H1 (cell line): ENCODE data around the gene PRKD3. TPM values are rescaled to one million over a fixed set of nuclear protein-coding genes. Genes with fewer than 3 reads are reported as not detected.

Experiments
- CTCF ChIA-PET: fragments of 300-600 bp; sonication (Branson Sonifier 250); formaldehyde crosslinking; loops from one replicate; lab custom pipeline; 2021; ENCODE audit not compliant: partially characterized antibody; lab: Charles Lee
- POLR2A ChIA-PET: fragments of 300-600 bp; sonication (Branson Sonifier 250); formaldehyde crosslinking; loops from one replicate; lab custom pipeline; 2021; ENCODE audit warnings: inconsistent platforms; ENCODE audit not compliant: partially characterized antibody; lab: Charles Lee
- DNase-seq, 2 experiments: peaks; one replicate each; pipeline versions ENCODE4 v3.0.0 to v3.0.0-alpha.2; 2010 to 2022; ENCODE audit warnings: low spot score in 2 of 2, low read depth in 1 of 2, mixed read lengths in 1 of 2
- FAIRE-seq: peaks from 2 replicates; lab custom pipeline; 2011; peaks lifted over from hg19 to GRCh38; lab: Jason Lieb, UNC
- H2AFZ ChIP-seq: 2 replicates; pipeline ENCODE4 v1.8.1; 2012; ENCODE audit warnings: low read length, inconsistent platforms
- H2AK5ac ChIP-seq: 2 replicates; pipeline ENCODE4 v1.6.1; 2013; ENCODE audit warnings: low read depth, low read length
- H2BK120ac ChIP-seq: replicated peaks from 2 replicates; pipeline ENCODE3; 2013; ENCODE audit warnings: low read depth, low read length, inconsistent platforms
- H2BK12ac ChIP-seq: 2 replicates; pipeline ENCODE4 v1.6.1; 2013; ENCODE audit warnings: low read depth, low read length
- H2BK15ac ChIP-seq: 2 replicates; pipeline ENCODE4 v1.6.1; 2013; ENCODE audit warnings: low read length
- H2BK20ac ChIP-seq: 2 replicates; pipeline ENCODE4 v1.6.1; 2013; ENCODE audit warnings: low read length
- H2BK5ac ChIP-seq: 2 replicates; pipeline ENCODE4 v1.6.1; 2013; ENCODE audit warnings: low read depth, low read length
- H3K14ac ChIP-seq: 2 replicates; pipeline ENCODE4 v1.6.1; 2013; ENCODE audit warnings: inconsistent platforms; ENCODE audit not compliant: insufficient read length
- H3K18ac ChIP-seq: 2 replicates; pipeline ENCODE4 v1.6.1; 2013; ENCODE audit warnings: low read length; ENCODE audit errors: extremely low read depth
- H3K23ac ChIP-seq: 2 replicates; pipeline ENCODE4 v1.6.1; 2013; ENCODE audit warnings: inconsistent platforms; ENCODE audit not compliant: insufficient read length
- H3K23me2 ChIP-seq: 2 replicates; pipeline ENCODE4 v1.6.1; 2013; ENCODE audit warnings: low read depth, low read length
- H3K27ac ChIP-seq: 2 replicates; pipeline ENCODE4 v1.6.1; 2011; ENCODE audit warnings: low read depth, low read length, inconsistent platforms
- H3K27me3 ChIP-seq, 4 experiments: replicated peaks in 1 of 4; 1 replicate in 1 of 4; 2 replicates in 3 of 4; pipeline versions ENCODE4 v1.6.1 to v1.8.1; 2011 to 2013; ENCODE audit warnings: low read length in 3 of 4, mild to moderate bottlenecking in 3 of 4, inconsistent platforms in 2 of 4, mixed read lengths in 2 of 4, moderate library complexity in 1 of 4; ENCODE audit not compliant: control insufficient read depth in 3 of 4, insufficient read depth in 3 of 4; ENCODE audit errors: extremely low read depth in 1 of 4
- H3K36me3 ChIP-seq, 4 experiments: 2 replicates each; pipeline versions ENCODE4 v1.6.1 to v1.8.1; 2011 to 2013; ENCODE audit warnings: mild to moderate bottlenecking in 4 of 4, low read length in 3 of 4, moderate library complexity in 2 of 4, control low read depth in 1 of 4, inconsistent platforms in 1 of 4; ENCODE audit not compliant: insufficient read depth in 4 of 4, control insufficient read depth in 2 of 4
- H3K4ac ChIP-seq: replicated peaks from 2 replicates; pipeline ENCODE3; 2013; ENCODE audit warnings: low read length, low read depth, mixed read lengths, inconsistent platforms; ENCODE audit not compliant: insufficient read length
- H3K4me1 ChIP-seq, 4 experiments: replicated peaks in 1 of 4; 1 replicate in 1 of 4; 2 replicates in 3 of 4; pipeline versions ENCODE4 v1.6.1 to v1.8.1; 2011 to 2013; ENCODE audit warnings: low read length in 3 of 4, inconsistent platforms in 2 of 4, mixed read lengths in 1 of 4; ENCODE audit not compliant: insufficient read depth in 4 of 4, control insufficient read depth in 3 of 4
- H3K4me2 ChIP-seq, 2 experiments: 2 replicates each; pipeline versions ENCODE4 v1.6.1 to v1.8.1; 2011 to 2013; ENCODE audit warnings: low read depth in 2 of 2, low read length in 2 of 2, control low read depth in 1 of 2, inconsistent platforms in 1 of 2, mild to moderate bottlenecking in 1 of 2; ENCODE audit not compliant: insufficient read depth in 1 of 2
- H3K4me3 ChIP-seq, 4 experiments: fragments of 200-600, 300-600 bp in 1 of 4; sonication (generic), shearing (Covaris generic), sonication (Bioruptor Twin) in 1 of 4; 2 replicates each; pipeline versions ENCODE4 v1.5.1 to v1.8.1; 2011 to 2016; ENCODE audit warnings: low read length in 4 of 4, low read depth in 3 of 4, control low read depth in 2 of 4, inconsistent platforms in 2 of 4, mild to moderate bottlenecking in 2 of 4, mixed read lengths in 1 of 4, moderate library complexity in 1 of 4; ENCODE audit not compliant: insufficient read depth in 2 of 4; ENCODE audit errors: extremely low read depth in 1 of 4
- H3K56ac ChIP-seq: replicated peaks from 2 replicates; pipeline ENCODE3; 2013; ENCODE audit warnings: low read depth, mild to moderate bottlenecking, mixed read lengths, low read length, inconsistent platforms; ENCODE audit not compliant: insufficient read length
- H3K79me1 ChIP-seq: 2 replicates; pipeline ENCODE4 v1.6.1; 2013; ENCODE audit warnings: low read depth, low read length, control low read depth
- H3K79me2 ChIP-seq, 2 experiments: 2 replicates each; pipeline versions ENCODE4 v1.6.1 to v1.8.1; 2012 to 2013; ENCODE audit warnings: low read length in 2 of 2, mild to moderate bottlenecking in 2 of 2, inconsistent platforms in 1 of 2; ENCODE audit not compliant: insufficient read depth in 2 of 2, control insufficient read depth in 1 of 2
- H3K9ac ChIP-seq, 4 experiments: replicated peaks in 1 of 4; 1 replicate in 1 of 4; 2 replicates in 3 of 4; pipeline versions ENCODE4 v1.6.1 to v1.8.1; 2011 to 2013; ENCODE audit warnings: low read depth in 3 of 4, low read length in 3 of 4, control low read depth in 2 of 4, mild to moderate bottlenecking in 2 of 4, moderate library complexity in 2 of 4, inconsistent platforms in 1 of 4; ENCODE audit errors: extremely low read depth in 1 of 4
- H3K9me3 ChIP-seq, 2 experiments: 2 replicates each; pipeline versions ENCODE4 v1.6.1 to v1.8.1; 2012 to 2013; ENCODE audit warnings: mild to moderate bottlenecking in 2 of 2, moderate library complexity in 2 of 2, control low read depth in 1 of 2, inconsistent platforms in 1 of 2, low read depth in 1 of 2, low read length in 1 of 2, mixed read lengths in 1 of 2; ENCODE audit not compliant: insufficient read depth in 2 of 2
- H4K20me1 ChIP-seq, 2 experiments: replicated peaks in 1 of 2; 2 replicates each; pipeline versions ENCODE3 to v1.8.1; 2011 to 2013; ENCODE audit warnings: inconsistent platforms in 2 of 2, low read length in 2 of 2, mild to moderate bottlenecking in 1 of 2; ENCODE audit not compliant: insufficient read depth in 2 of 2, control insufficient read depth in 1 of 2
- H4K5ac ChIP-seq: 2 replicates; pipeline ENCODE4 v1.6.1; 2013; ENCODE audit warnings: low read length, low read depth, mixed read lengths, inconsistent platforms; ENCODE audit not compliant: insufficient read length
- H4K8ac ChIP-seq: 2 replicates; pipeline ENCODE4 v1.8.0; 2013; ENCODE audit warnings: mild to moderate bottlenecking, moderate library complexity, low read length, inconsistent platforms; ENCODE audit not compliant: insufficient read depth; ENCODE audit errors: extremely low read depth
- H4K91ac ChIP-seq: replicated peaks from 2 replicates; pipeline ENCODE3; 2013; ENCODE audit warnings: low read length, mixed read lengths, inconsistent platforms; ENCODE audit not compliant: insufficient read length
- CBX8 ChIP-seq: fragments of 300-800, 300-1000 bp; sonication (generic); IDR thresholded peaks from 2 replicates; pipeline ENCODE4 v1.7.1; 2016; ENCODE audit warnings: low read depth, low read length, borderline replicate concordance
- EGR1 ChIP-seq: IDR thresholded peaks from 2 replicates; pipeline ENCODE4 v1.6.1; 2011; ENCODE audit warnings: low read depth, low read length, borderline replicate concordance
- GTF2F1 ChIP-seq: IDR thresholded peaks from 2 replicates; pipeline ENCODE4 v1.6.1; 2012; ENCODE audit warnings: low read depth, low read length, improper control_type of control experiment, borderline replicate concordance
- JUN ChIP-seq: IDR thresholded peaks from 2 replicates; pipeline ENCODE4 v1.6.1; 2011; ENCODE audit warnings: low read depth, mild to moderate bottlenecking, improper control_type of control experiment, low read length
- NANOG ChIP-seq: IDR thresholded peaks from 2 replicates; pipeline ENCODE4 v1.6.1; 2011; ENCODE audit warnings: low read length, low read depth, mild to moderate bottlenecking, inconsistent platforms; ENCODE audit not compliant: insufficient read depth, poor library complexity, severe bottlenecking
- NRF1 ChIP-seq: IDR thresholded peaks from 2 replicates; pipeline ENCODE4 v1.6.1; 2011; ENCODE audit warnings: mild to moderate bottlenecking, low read depth, low read length, improper control_type of control experiment
- RBBP5 ChIP-seq: IDR thresholded peaks from 2 replicates; pipeline ENCODE4 v1.7.1; 2012; ENCODE audit warnings: low read depth, mild to moderate bottlenecking, inconsistent platforms, low read length, moderate library complexity, borderline replicate concordance
- RNF2 ChIP-seq: fragments of 200-900, 300-1000 bp; sonication (generic); IDR thresholded peaks from 2 replicates; pipeline ENCODE4 v1.7.1; 2016; ENCODE audit warnings: borderline replicate concordance, low read depth, mild to moderate bottlenecking, antibody characterized with exemption, low read length; ENCODE audit not compliant: poor library complexity, severe bottlenecking; ENCODE audit errors: missing control alignments
- SP4 ChIP-seq: IDR thresholded peaks from 2 replicates; pipeline ENCODE4 v1.6.1; 2012; ENCODE audit warnings: low read length, inconsistent platforms
- SUZ12 ChIP-seq: fragments of 200-600 bp; sonication (generic); IDR thresholded peaks from 2 replicates; pipeline ENCODE4 v1.6.1; 2012; ENCODE audit warnings: mild to moderate bottlenecking, inconsistent platforms, low read length, moderate library complexity, mixed read lengths
- YY1 ChIP-seq: IDR thresholded peaks from 2 replicates; pipeline ENCODE4 v1.6.1; 2011; ENCODE audit warnings: low read depth, mild to moderate bottlenecking, low read length
- WGBS, 2 experiments: shearing (Covaris generic) in 1 of 2; methylation state at CpG; one replicate each; pipeline versions ENCODE4 v1.1.6 to v1.1.7; 2013 to 2015; ENCODE audit warnings: low lambda C conversion rate in 2 of 2, mixed read lengths in 2 of 2, inconsistent platforms in 1 of 2, low coverage in 1 of 2, missing lambda C conversion rate in 1 of 2; ENCODE audit not compliant: insufficient replicate concordance in 2 of 2, insufficient coverage in 1 of 2, insufficient read length in 1 of 2; ENCODE audit errors: extremely low coverage in 1 of 2, missing lambda C conversion rate in 1 of 2; 5-methylcytosine and 5-hydroxymethylcytosine counted together
- polyA plus RNA-seq, 7 experiments: library from polyadenylated mRNA; depleted of rRNA in 3 of 7; stranded (reverse) in 5 of 7; unstranded in 2 of 7; fragments of >200 nt in 5 of 7; fragments of 200-250 nt in 2 of 7; gene quantifications; 1 replicate in 5 of 7; 2 replicates in 1 of 7; 4 replicates in 1 of 7; pipeline versions ENCODE4 v1.2.1 to v1.2.3, GENCODE V29; 2011 to 2013; ENCODE audit warnings: missing spikeins in 2 of 7, mixed read lengths in 2 of 7
- total RNA-seq: library from RNA; stranded (reverse); fragmentation: NEBNext Ultra II Directional; extraction: Animal tissue kit (Norgen Biotek cat#: 25700); gene quantifications from 2 replicates; pipeline ENCODE4 v1.2.1, GENCODE V29; 2021
- TF ChIP-seq, protein P1 (sequence below): IDR thresholded peaks from 2 replicates; pipeline ENCODE4 v1.6.1; 2011; ENCODE audit warnings: low read depth, mild to moderate bottlenecking, low read length; ENCODE audit not compliant: insufficient read depth

The PRKD3 gene
- total and polyA plus RNA-seq, 2 of the 8 experiments (the other 6 are each of a cell fraction or from before 2014, with no cell fraction given) = 12.0 to 63.3 TPM

DNA sequence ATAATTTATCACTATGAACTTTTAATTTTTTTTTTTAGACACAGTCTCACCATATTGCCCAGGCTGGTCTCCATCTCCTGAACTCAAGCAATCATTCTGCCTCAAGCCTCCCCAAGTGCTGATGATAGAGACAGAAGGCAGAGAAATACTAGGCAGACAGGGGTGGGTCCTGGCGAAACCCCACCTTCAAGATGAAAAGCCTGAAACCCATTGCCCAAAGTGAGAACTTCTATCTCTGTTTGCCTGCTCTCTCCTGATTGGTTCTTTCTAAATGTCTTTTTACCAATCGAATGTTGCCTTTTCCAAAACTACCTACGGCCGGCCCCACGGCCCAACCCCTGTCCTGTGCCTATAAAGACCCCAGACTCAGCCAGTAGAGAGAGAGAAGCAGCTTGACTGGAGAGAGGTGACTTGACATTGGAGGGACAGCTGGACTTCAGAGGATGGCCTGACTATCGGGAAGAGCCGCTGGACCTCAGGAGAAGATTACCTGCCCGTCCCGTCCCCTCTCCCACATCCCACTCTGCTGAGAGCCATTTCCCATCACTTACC lies 21.9 kb downstream of the PRKD3 start:
- CTCF ChIA-PET = interaction anchor here (0.6 to 1.3 kb wide), 3 partner anchors 9 to 335 kb away, joined by 3 to 4 read pairs (median 3); no protein-coding TSS in a partner anchor
- 94% methylated on average over 9 of the region's 9 CpGs; no CpG with 5 or more reads in 1 of the 2 experiments for WGBS, 2 experiments
- no peak for DNase-seq

More for the DNA sequence above, 21.9 kb downstream of the PRKD3 start:
- Histone ChIP-seq H4K20me1 (peaks cover 6 to 8% of the 10 kb centered on the region in 2 experiments), H3K4me3 (no peak overlapping the region), H2BK20ac (no peak overlapping the region), H4K91ac (no peak overlapping the region), H3K9me3 (no peaks in the 10 kb centered on the region), H3K9ac (no peak overlapping the region), H3K36me3 (no peaks in the 10 kb centered on the region; a peak in 1 of 8 replicates), H3K23ac (no peak overlapping the region), H3K56ac (no peak overlapping the region), H4K5ac (no peak overlapping the region), H4K8ac (no peak overlapping the region), H2AK5ac (no peak overlapping the region), H3K18ac (no peak overlapping the region), H2BK5ac (no peak overlapping the region), H2BK12ac (no peak overlapping the region), H3K27me3 (no peaks in the 10 kb centered on the region), H3K27ac (no peak overlapping the region), H3K4ac (no peak overlapping the region), H3K23me2 (no peaks in the 10 kb centered on the region), H3K14ac (no peak overlapping the region), H3K79me2 (peaks cover 0 to 95% of the 10 kb centered on the region in 2 experiments; a peak in 2 of 4 replicates), H3K4me2 (no peak overlapping the region), H2AFZ (no peak overlapping the region), H3K4me1 (no peaks in the 10 kb centered on the region), H2BK15ac (no peak overlapping the region), H3K79me1 (peaks cover 12% of the 10 kb centered on the region), H2BK120ac (no peak overlapping the region)
- FAIRE-seq = no peak
- TF ChIP-seq, protein P1, sequence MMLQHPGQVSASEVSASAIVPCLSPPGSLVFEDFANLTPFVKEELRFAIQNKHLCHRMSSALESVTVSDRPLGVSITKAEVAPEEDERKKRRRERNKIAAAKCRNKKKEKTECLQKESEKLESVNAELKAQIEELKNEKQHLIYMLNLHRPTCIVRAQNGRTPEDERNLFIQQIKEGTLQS = no peak
- TF ChIP-seq CBX8 (no peak), YY1 (no peak), EGR1 (no peak), NRF1 (no peak), RNF2 (no peak), JUN (no peak), SUZ12 (no peak), RBBP5 (no peak), SP4 (no peak), GTF2F1 (no peak), NANOG (no peak)
- POLR2A ChIA-PET = interaction anchor here (0.6 kb wide), 1 partner anchor 462 kb away, joined by 4 read pairs; no protein-coding TSS in a partner anchor
